GM12878 (cell line): ENCODE measurements around the gene FGFBP3. TPM values are rescaled to one million over a fixed set of nuclear protein-coding genes. Genes with fewer than 3 reads are reported as not detected.

Source experiments
- ATAC-seq: fragments of 200-7000 bp; cut with Tn5 transposase; 3 replicates; pipeline ENCODE4 v1.9.1; 2020; ENCODE audit warnings: mild to moderate bottlenecking, moderate library complexity
- BruUV-seq: library from RNA; stranded (reverse); fragments of 400-500 nt; replicated peaks from 2 replicates; lab custom pipeline; 2021; lab: Mats Ljungman, UMichigan
- CTCF ChIA-PET: fragments of 300-600 bp; sonication (Branson Sonifier 250); formaldehyde crosslinking; extraction: SDS; loops from one replicate; lab custom pipeline; 2021; ENCODE audit warnings: inconsistent platforms; lab: Yijun Ruan, JAX
- POLR2A ChIA-PET: fragments of 350-600 bp; formaldehyde crosslinking; extraction: SDS; loops from one replicate; lab custom pipeline; 2021; ENCODE audit warnings: inconsistent platforms; lab: Charles Lee
- RAD21 ChIA-PET: fragments of 300-600 bp; sonication (Branson Sonifier 250); formaldehyde crosslinking; loops from one replicate; lab custom pipeline; 2023; ENCODE audit warnings: antibody characterized with exemption; ENCODE audit not compliant: unreplicated experiment; lab: Charles Lee
- SMC1A ChIA-PET: fragments of 300-600 bp; sonication (Branson Sonifier 250); formaldehyde crosslinking; loops from one replicate; lab custom pipeline; 2023; ENCODE audit not compliant: unreplicated experiment, uncharacterized antibody; lab: Charles Lee
- DNase-seq: peaks from one replicate; pipeline ENCODE4 v3.0.0-alpha.2; 2011; ENCODE audit warnings: low read depth, low spot score
- FAIRE-seq: peaks from 3 replicates; lab custom pipeline; 2011; peaks lifted over from hg19 to GRCh38; lab: Jason Lieb, UNC
- H2AFZ ChIP-seq: 2 replicates; pipeline ENCODE4 v1.6.0; 2011; ENCODE audit warnings: low read depth, low read length, control low read depth; ENCODE audit not compliant: control insufficient read depth
- H3K27ac ChIP-seq: 2 replicates; pipeline ENCODE4 v1.5.1; 2011; ENCODE audit warnings: control low read depth; ENCODE audit not compliant: control insufficient read depth, insufficient read depth
- H3K27me3 ChIP-seq, 2 experiments: replicated peaks in 1 of 2; 2 replicates each; pipeline versions ENCODE4 v1.6.0 to v1.6.1; 2011; ENCODE audit warnings: low read length in 1 of 2; ENCODE audit not compliant: control insufficient read depth in 2 of 2, insufficient read depth in 2 of 2
- H3K36me3 ChIP-seq, 2 experiments: 2 replicates each; pipeline ENCODE4 v1.5.1; 2011; ENCODE audit warnings: low read length in 1 of 2; ENCODE audit not compliant: control insufficient read depth in 2 of 2, insufficient read depth in 2 of 2
- H3K4me1 ChIP-seq: 2 replicates; pipeline ENCODE4 v1.6.1; 2011; ENCODE audit warnings: mild to moderate bottlenecking, low read length, moderate library complexity, mixed read lengths; ENCODE audit not compliant: control insufficient read depth, insufficient read depth
- H3K4me2 ChIP-seq: 2 replicates; pipeline ENCODE4 v1.6.0; 2011; ENCODE audit warnings: control low read depth; ENCODE audit not compliant: control insufficient read depth, insufficient read depth
- H3K4me3 ChIP-seq: fragments of 200-600 bp; sonication (generic); 2 replicates; pipeline ENCODE4 v1.5.1; 2016
- H3K79me2 ChIP-seq: 2 replicates; pipeline ENCODE4 v1.6.0; 2011; ENCODE audit warnings: low read length; ENCODE audit not compliant: control insufficient read depth, insufficient read depth
- H3K9ac ChIP-seq: 2 replicates; pipeline ENCODE4 v1.8.0; 2011; ENCODE audit warnings: low read length, control low read depth, mixed read lengths; ENCODE audit not compliant: control insufficient read depth, insufficient read depth
- H3K9me3 ChIP-seq: replicated peaks from 3 replicates; pipeline ENCODE4 v1.5.1; 2011; ENCODE audit warnings: mild to moderate bottlenecking, low read length; ENCODE audit not compliant: control insufficient read depth, insufficient read depth
- H4K20me1 ChIP-seq: 2 replicates; pipeline ENCODE4 v1.6.0; 2011; ENCODE audit not compliant: control insufficient read depth, insufficient read depth
- E4F1 ChIP-seq: fragments of 450-650 bp; IDR thresholded peaks from 2 replicates; pipeline ENCODE4 v1.6.1; 2018; ENCODE audit warnings: borderline replicate concordance, mild to moderate bottlenecking; ENCODE audit not compliant: partially characterized antibody
- EGR1 ChIP-seq, 2 experiments: IDR thresholded peaks; 1 replicate in 1 of 2; 2 replicates in 1 of 2; pipeline ENCODE4 v1.6.1; 2011 to 2012; ENCODE audit warnings: low read depth in 2 of 2, low read length in 2 of 2, borderline replicate concordance in 1 of 2, mild to moderate bottlenecking in 1 of 2, moderate library complexity in 1 of 2
- ESRRA ChIP-seq: IDR thresholded peaks from 2 replicates; pipeline ENCODE4 v1.6.1; 2012; ENCODE audit warnings: mild to moderate bottlenecking, low read length, improper control_type of control experiment
- HDAC2 ChIP-seq: fragments of 200-600 bp; sonication (generic); IDR thresholded peaks from 2 replicates; pipeline ENCODE4 v1.6.1; 2017
- JUND ChIP-seq: IDR thresholded peaks from 2 replicates; pipeline ENCODE4 v1.6.1; 2012; ENCODE audit warnings: low read depth, mild to moderate bottlenecking, low read length, improper control_type of control experiment, moderate library complexity
- NFIC ChIP-seq: IDR thresholded peaks from 2 replicates; pipeline ENCODE4 v1.6.1; 2012; ENCODE audit warnings: low read depth, mild to moderate bottlenecking, inconsistent platforms, low read length, moderate library complexity
- NR2F1 ChIP-seq: fragments of 450-650 bp; conservative IDR thresholded peaks from 2 replicates; pipeline ENCODE4 v1.6.1; 2017; ENCODE audit warnings: mild to moderate bottlenecking
- PML ChIP-seq: IDR thresholded peaks from 2 replicates; pipeline ENCODE4 v1.6.1; 2012; ENCODE audit warnings: low read length, inconsistent platforms
- POU2F2 ChIP-seq: IDR thresholded peaks from 3 replicates; pipeline ENCODE4 v1.6.1; 2011; ENCODE audit warnings: low read depth, mild to moderate bottlenecking, low read length, borderline replicate concordance
- RAD51 ChIP-seq: fragments of 450-650 bp; IDR thresholded peaks from 2 replicates; pipeline ENCODE4 v1.6.1; 2016; ENCODE audit warnings: moderate library complexity, mild to moderate bottlenecking, inconsistent platforms
- STAT1 ChIP-seq: fragments of 450-650 bp; conservative IDR thresholded peaks from 2 replicates; pipeline ENCODE4 v1.6.1; 2014; ENCODE audit warnings: antibody characterized with exemption, mild to moderate bottlenecking
- ZNF687 ChIP-seq: fragments of 450-650 bp; IDR thresholded peaks from 2 replicates; pipeline ENCODE4 v1.6.1; 2017; ENCODE audit warnings: mild to moderate bottlenecking, moderate library complexity
- ZSCAN29 ChIP-seq: fragments of 450-650 bp; IDR thresholded peaks from 2 replicates; pipeline ENCODE4 v1.6.1; 2017; ENCODE audit warnings: mild to moderate bottlenecking, moderate library complexity
- WGBS: methylation state at CpG from one replicate; pipeline ENCODE4 v1.1.6; 2016; ENCODE audit warnings: low lambda C conversion rate; ENCODE audit not compliant: insufficient replicate concordance, insufficient coverage; ENCODE audit errors: missing lambda C conversion rate; 5-methylcytosine and 5-hydroxymethylcytosine counted together
- in situ Hi-C: fragments of 300-500 bp; cut with MboI; formaldehyde crosslinking; loops from 9 replicates; pipeline ENCODE4 v1.14.3; 2018; ENCODE audit warnings: mixed read lengths
- intact Hi-C: fragments of 100-400 bp; cut with micrococcal nuclease; formaldehyde crosslinking; loops from one replicate; pipeline ENCODE4 v1.14.2; 2022; ENCODE audit not compliant: unreplicated experiment
- polyA plus RNA-seq, 11 experiments: library from polyadenylated mRNA; depleted of rRNA in 4 of 11; unstranded in 6 of 11; stranded (reverse) in 5 of 11; fragments of >200 nt; fragmentation: Nextera tagmentation in 4 of 11; fragmentation: Illumina TruSeq in 1 of 11; extraction: Ambion mirVana in 4 of 11; extraction: Trizol in 1 of 11; gene quantifications; 1 replicate in 1 of 11; 2 replicates in 10 of 11; pipeline versions ENCODE4 v1.2.1 to v1.2.3, GENCODE V29; 2011 to 2016; ENCODE audit warnings: inconsistent platforms in 2 of 11, missing spikeins in 2 of 11, low read depth in 1 of 11
- total RNA-seq, 4 experiments: library from RNA; depleted of rRNA in 3 of 4; stranded (reverse); fragments of >200 nt in 3 of 4; fragmentation: Illumina TruSeq in 1 of 4; extraction: Trizol in 1 of 4; gene quantifications; 2 replicates each; pipeline versions ENCODE4 v1.2.1 to v1.2.3, GENCODE V29; 2013 to 2021
- TF ChIP-seq, protein P1 (sequence below): IDR thresholded peaks from 2 replicates; pipeline ENCODE4 v1.6.1; 2012; ENCODE audit warnings: low read depth, low read length, improper control_type of control experiment

The FGFBP3 gene
- total and polyA plus RNA-seq, 10 of the 15 experiments (the other 5 are each of a cell fraction or from before 2014, with no cell fraction given): 0.08 to 1.0 (median 0.23) TPM

GRCh38 chr10:91923371-91924211, 14.3 kb upstream of the FGFBP3 start, which contains the start of gene BTAF1:
Gene BTAF1 (plus strand): TSS chr10:91923770. CDS start chr10:91924077, 307 bp downstream.
- no peaks in the 10 kb centered on the region for H3K4me1 ChIP-seq
- SMC1A ChIA-PET: interaction anchor here (1.0 to 2.3 kb wide), 10 partner anchors 9 to 917 kb away, joined by 3 to 12 read pairs (median 3); partner anchors contain the start of gene TNKS2
- TSS peak; percentile 99 for BruUV-seq
- H3K36me3 ChIP-seq: no peaks in the 10 kb centered on the region
- H2AFZ ChIP-seq: peak within 1 kb of the TSS; percentile 95
- RAD21 ChIA-PET: interaction anchor here (0.7 to 1.5 kb wide), 7 partner anchors 12 to 127 kb away, joined by 3 to 6 read pairs (median 4); no protein-coding TSS in a partner anchor
- H3K9ac ChIP-seq: peak within 1 kb of the TSS; percentile 90
- ATAC-seq (peak; percentile 95), DNase-seq (peak; percentile 56), FAIRE-seq (peak; percentile 85)
- peak within 1 kb of the TSS; percentile 60 for H3K4me2 ChIP-seq
- H3K79me2 ChIP-seq: peaks cover 51% of the 10 kb centered on the region
- 3% methylated on average over 62 of the region's 65 CpGs for WGBS
- CTCF ChIA-PET: interaction anchor here (0.6 to 1.9 kb wide), 8 partner anchors 8 to 20 kb away, joined by 3 to 11 read pairs (median 4); no protein-coding TSS in a partner anchor
- H3K4me3 ChIP-seq: peak within 1 kb of the TSS; percentile 86
- intact Hi-C loops: no loop called here
- H4K20me1 ChIP-seq: no peaks in the 10 kb centered on the region
- H3K9me3 ChIP-seq: no peaks in the 10 kb centered on the region; the same call in 2 of the 3 replicates
- H3K27me3 ChIP-seq: no peaks in the 10 kb centered on the region; a peak in 1 of 4 replicates
- POLR2A ChIA-PET: interaction anchor here (0.6 to 1.9 kb wide), 14 partner anchors 8 to 1052 kb away, joined by 3 to 9 read pairs (median 4); partner anchors contain the start of genes FGFBP3, RPP30 and TNKS2
- H3K27ac ChIP-seq: peak within 1 kb of the TSS; percentile 88
- in situ Hi-C loops: loop anchor here (5.0 to 25.0 kb wide), 3 partner anchors 536 to 1036 kb away; no protein-coding TSS in a partner anchor
- TF ChIP-seq PML (peak; percentile 98), RAD51 (peak; percentile 46; the same call in 1 of the 2 replicates), E4F1 (no peak), STAT1 (peak; percentile 3; the same call in 1 of the 2 replicates), HDAC2 (no peak), ZNF687 (peak; percentile 99), ZSCAN29 (0 out of 2 replicates have a peak, but pooled peaks have one; percentile 2), NFIC (peak; percentile 51; the same call in 1 of the 2 replicates), POU2F2 (no peak; the same call in 2 of the 3 replicates), NR2F1 (peak; percentile 42; the same call in 1 of the 2 replicates), EGR1 (IDR thresholded peaks at IDR 0.05; ENCODE audit: borderline replicate concordance in 1 of 2, low read depth in 2 of 2, low read length in 2 of 2) (peak; percentile 20 to 89; a peak in 2 of 3 replicates), ESRRA (0 out of 2 replicates have a peak, but pooled peaks have one; percentile 51), JUND (no peak; the same call in 1 of the 2 replicates)
- TF ChIP-seq, protein P1, sequence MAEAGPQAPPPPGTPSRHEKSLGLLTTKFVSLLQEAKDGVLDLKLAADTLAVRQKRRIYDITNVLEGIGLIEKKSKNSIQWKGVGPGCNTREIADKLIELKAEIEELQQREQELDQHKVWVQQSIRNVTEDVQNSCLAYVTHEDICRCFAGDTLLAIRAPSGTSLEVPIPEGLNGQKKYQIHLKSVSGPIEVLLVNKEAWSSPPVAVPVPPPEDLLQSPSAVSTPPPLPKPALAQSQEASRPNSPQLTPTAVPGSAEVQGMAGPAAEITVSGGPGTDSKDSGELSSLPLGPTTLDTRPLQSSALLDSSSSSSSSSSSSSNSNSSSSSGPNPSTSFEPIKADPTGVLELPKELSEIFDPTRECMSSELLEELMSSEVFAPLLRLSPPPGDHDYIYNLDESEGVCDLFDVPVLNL: peak; percentile 54
